CD14-positive monocyte (primary cell): ENCODE results near the gene OR2J3. TPM values are rescaled to one million over a fixed set of nuclear protein-coding genes. Genes with fewer than 3 reads are reported as not detected.
"Not testable (repeated sequence)": the region's sequence is repeated elsewhere in the genome, so short reads cannot be mapped to it uniquely, and the experiment has no call there.

Experiments used
- DNase-seq, 3 donors: peaks; one replicate each; pipeline ENCODE4 v3.0.0-alpha.2; 2011 to 2022
- H2AFZ ChIP-seq: 2 replicates; pipeline ENCODE4 v1.6.0; 2012; ENCODE audit warnings: mild to moderate bottlenecking, low read depth, low read length, inconsistent platforms; ENCODE audit not compliant: insufficient read depth, poor library complexity, severe bottlenecking
- H3K27ac ChIP-seq, 2 donors: 1 replicate in 1 of 2; 2 replicates in 1 of 2; pipeline ENCODE4 v1.5.1; 2012 to 2013; ENCODE audit warnings: low read length in 2 of 2, control low read depth in 1 of 2, inconsistent platforms in 1 of 2, low read depth in 1 of 2, mild to moderate bottlenecking in 1 of 2
- H3K27me3 ChIP-seq, 2 donors: one replicate each; pipeline versions ENCODE4 v1.6.0 to v1.6.1; 2011 to 2013; ENCODE audit warnings: low read length in 2 of 2; ENCODE audit not compliant: control insufficient read depth in 2 of 2, insufficient read depth in 2 of 2
- H3K36me3 ChIP-seq, 2 donors: replicated peaks in 1 of 2; 1 replicate in 1 of 2; 2 replicates in 1 of 2; pipeline versions ENCODE4 v1.5.1 to v1.6.1; 2012 to 2013; ENCODE audit warnings: low read length in 2 of 2, control low read depth in 1 of 2, inconsistent platforms in 1 of 2, mild to moderate bottlenecking in 1 of 2; ENCODE audit not compliant: insufficient read depth in 2 of 2, control insufficient read depth in 1 of 2
- H3K4me1 ChIP-seq, 2 donors: 1 replicate in 1 of 2; 2 replicates in 1 of 2; pipeline versions ENCODE4 v1.5.1 to v1.6.1; 2012 to 2013; ENCODE audit warnings: low read length in 2 of 2, control low read depth in 1 of 2, inconsistent platforms in 1 of 2, mild to moderate bottlenecking in 1 of 2, moderate library complexity in 1 of 2; ENCODE audit not compliant: insufficient read depth in 2 of 2, control insufficient read depth in 1 of 2
- H3K4me2 ChIP-seq: replicated peaks from 2 replicates; pipeline ENCODE3; 2012; ENCODE audit warnings: low read length, moderate library complexity, mild to moderate bottlenecking; ENCODE audit not compliant: poor library complexity, severe bottlenecking; ENCODE audit errors: extremely low read depth
- H3K4me3 ChIP-seq, 3 experiments: fragments of 200-600 bp in 1 of 3; sonication (generic) in 1 of 3; replicated peaks in 1 of 3; 1 replicate in 2 of 3; 2 replicates in 1 of 3; pipeline ENCODE4 v1.5.1; 2011 to 2013; ENCODE audit warnings: low read length in 3 of 3, mild to moderate bottlenecking in 3 of 3, control low read depth in 2 of 3, low read depth in 2 of 3, inconsistent platforms in 1 of 3, moderate library complexity in 1 of 3
- H3K79me2 ChIP-seq: 2 replicates; pipeline ENCODE4 v1.6.0; 2012; ENCODE audit warnings: mild to moderate bottlenecking, control low read depth, inconsistent platforms, low read length, moderate library complexity; ENCODE audit not compliant: insufficient read depth
- H3K9ac ChIP-seq: 2 replicates; pipeline ENCODE4 v1.6.0; 2017; ENCODE audit warnings: low read length, mild to moderate bottlenecking; ENCODE audit not compliant: insufficient read depth, poor library complexity, severe bottlenecking
- H3K9me3 ChIP-seq, 2 donors: replicated peaks in 1 of 2; 1 replicate in 1 of 2; 2 replicates in 1 of 2; pipeline versions ENCODE4 v1.5.1 to v1.6.1; 2012 to 2013; ENCODE audit warnings: low read length in 2 of 2, control low read depth in 1 of 2; ENCODE audit not compliant: control insufficient read depth in 1 of 2, insufficient read depth in 1 of 2
- H4K20me1 ChIP-seq: 2 replicates; pipeline ENCODE4 v1.6.0; 2012; ENCODE audit warnings: mild to moderate bottlenecking, low read length, control low read depth, moderate library complexity; ENCODE audit not compliant: insufficient read depth
- H3K27ac Mint-ChIP-seq, 7 donors: one replicate each; pipeline ENCODE4 v1.8.0; 2020; ENCODE audit warnings: mild to moderate bottlenecking in 7 of 7, mixed read lengths in 7 of 7, moderate library complexity in 6 of 7, inconsistent platforms in 2 of 7
- H3K27me3 Mint-ChIP-seq, 3 donors: one replicate each; pipeline ENCODE4 v1.8.0; 2021 to 2022; ENCODE audit warnings: low read depth in 3 of 3, mild to moderate bottlenecking in 3 of 3, mixed read lengths in 3 of 3, moderate library complexity in 3 of 3, inconsistent platforms in 1 of 3
- H3K36me3 Mint-ChIP-seq, 2 donors: one replicate each; pipeline ENCODE4 v1.8.0; 2020; ENCODE audit warnings: mixed read lengths in 2 of 2, inconsistent platforms in 1 of 2, mild to moderate bottlenecking in 1 of 2
- H3K4me1 Mint-ChIP-seq: one replicate; pipeline ENCODE4 v1.8.0; 2020; ENCODE audit warnings: mild to moderate bottlenecking, mixed read lengths
- H3K4me3 Mint-ChIP-seq, 2 donors: one replicate each; pipeline ENCODE4 v1.8.0; 2020; ENCODE audit warnings: mild to moderate bottlenecking in 2 of 2, mixed read lengths in 2 of 2, moderate library complexity in 1 of 2
- H3K9me3 Mint-ChIP-seq, 7 donors: one replicate each; pipeline ENCODE4 v1.8.0; 2020 to 2022; ENCODE audit warnings: mixed read lengths in 7 of 7, mild to moderate bottlenecking in 6 of 7, moderate library complexity in 6 of 7, inconsistent platforms in 2 of 7
- WGBS: methylation state at CpG from one replicate; pipeline ENCODE4 v1.1.5; 2013; ENCODE audit warnings: missing lambda C conversion rate; ENCODE audit not compliant: insufficient coverage; 5-methylcytosine and 5-hydroxymethylcytosine counted together
- intact Hi-C, 2 donors: fragments of 100-400 bp; cut with micrococcal nuclease; formaldehyde crosslinking; loops; one replicate each; pipeline versions ENCODE4 v1.15.0 to v1.15.1; 2023
- polyA plus RNA-seq, 3 donors: library from polyadenylated mRNA; depleted of rRNA in 1 of 3; unstranded in 2 of 3; stranded (reverse) in 1 of 3; fragments of 300-500 nt in 2 of 3; fragments of >200 nt in 1 of 3; fragmentation: Illumina TruSeq in 2 of 3; gene quantifications; 1 replicate in 2 of 3; 2 replicates in 1 of 3; pipeline ENCODE4 v1.2.3, GENCODE V29; 2012 to 2021
- TF ChIP-seq, protein P1 (sequence below): fragments of 200-600 bp; IDR thresholded peaks from one replicate; pipeline ENCODE4 v1.8.0; 2022; ENCODE audit warnings: antibody characterized with exemption, mild to moderate bottlenecking

Gene OR2J3
- polyA plus RNA-seq, 3 donors, result not detected

GRCh38 chr6:29146179-29146578, 38.3 kb downstream of the OR2J3 start:
- H3K4me3 Mint-ChIP-seq, result no peak overlapping the region
- no peak overlapping the region for H3K27ac Mint-ChIP-seq
- no peaks in the 10 kb centered on the region for H3K36me3 ChIP-seq
- DNase-seq, result no peak
- H4K20me1 ChIP-seq, result no peaks in the 10 kb centered on the region
- H3K4me3 ChIP-seq, result no peak overlapping the region
- peaks cover 0 to 3% (median 1%) of the 10 kb centered on the region in 3 donors for H3K27me3 Mint-ChIP-seq
- whole genome bisulfite sequencing, result 20% methylated on average over 1 of the region's 2 CpGs
- H3K4me1 Mint-ChIP-seq, result no peaks in the 10 kb centered on the region
- no peak overlapping the region for H3K9ac ChIP-seq
- H3K27me3 ChIP-seq, result no peaks in the 10 kb centered on the region
- peaks cover 0 to 10% (median 2%) of the 10 kb centered on the region in 7 donors for H3K9me3 Mint-ChIP-seq
- intact Hi-C loops, result no loop called here
- no peak overlapping the region for H2AFZ ChIP-seq
- TF ChIP-seq, protein P1, sequence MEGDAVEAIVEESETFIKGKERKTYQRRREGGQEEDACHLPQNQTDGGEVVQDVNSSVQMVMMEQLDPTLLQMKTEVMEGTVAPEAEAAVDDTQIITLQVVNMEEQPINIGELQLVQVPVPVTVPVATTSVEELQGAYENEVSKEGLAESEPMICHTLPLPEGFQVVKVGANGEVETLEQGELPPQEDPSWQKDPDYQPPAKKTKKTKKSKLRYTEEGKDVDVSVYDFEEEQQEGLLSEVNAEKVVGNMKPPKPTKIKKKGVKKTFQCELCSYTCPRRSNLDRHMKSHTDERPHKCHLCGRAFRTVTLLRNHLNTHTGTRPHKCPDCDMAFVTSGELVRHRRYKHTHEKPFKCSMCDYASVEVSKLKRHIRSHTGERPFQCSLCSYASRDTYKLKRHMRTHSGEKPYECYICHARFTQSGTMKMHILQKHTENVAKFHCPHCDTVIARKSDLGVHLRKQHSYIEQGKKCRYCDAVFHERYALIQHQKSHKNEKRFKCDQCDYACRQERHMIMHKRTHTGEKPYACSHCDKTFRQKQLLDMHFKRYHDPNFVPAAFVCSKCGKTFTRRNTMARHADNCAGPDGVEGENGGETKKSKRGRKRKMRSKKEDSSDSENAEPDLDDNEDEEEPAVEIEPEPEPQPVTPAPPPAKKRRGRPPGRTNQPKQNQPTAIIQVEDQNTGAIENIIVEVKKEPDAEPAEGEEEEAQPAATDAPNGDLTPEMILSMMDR, result no peak
- no peak overlapping the region for H3K27ac ChIP-seq
- no peaks in the 10 kb centered on the region for H3K4me1 ChIP-seq
- peaks cover 4 to 11% of the 10 kb centered on the region in 2 donors for H3K9me3 ChIP-seq
- no peaks in the 10 kb centered on the region for H3K36me3 Mint-ChIP-seq
- H3K4me2 ChIP-seq, result no peak overlapping the region
- H3K79me2 ChIP-seq, result no peaks in the 10 kb centered on the region

DNA sequence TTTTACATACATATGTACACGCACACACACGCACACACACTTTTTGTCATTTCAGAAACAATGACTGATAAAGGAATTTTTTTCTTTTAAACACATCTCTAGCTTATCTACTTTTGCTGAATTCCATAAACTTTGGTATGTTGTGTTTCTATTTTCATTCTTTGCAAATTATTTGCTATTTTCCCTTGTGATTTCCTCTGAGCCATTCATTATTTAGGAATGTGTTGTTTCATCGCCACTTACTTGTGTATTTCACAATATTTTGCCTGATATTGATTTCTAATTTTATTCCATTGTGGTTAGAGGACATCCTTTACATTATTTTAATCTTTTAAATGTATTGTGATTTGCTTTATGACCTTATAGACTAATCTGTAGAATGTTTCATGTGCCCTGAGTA, 39.2 kb downstream of the OR2J3 start:
- Mint-ChIP-seq H3K9me3 (peaks cover 0 to 10% (median 2%) of the 10 kb centered on the region in 7 donors), H3K36me3 (no peaks in the 10 kb centered on the region), H3K27me3 (peaks cover 0 to 3% (median 1%) of the 10 kb centered on the region in 3 donors), H3K4me1 (no peaks in the 10 kb centered on the region), H3K4me3 (no peak overlapping the region), H3K27ac (no peak overlapping the region)
- intact Hi-C loops, result no loop called here
- WGBS, result no CpG with 5 or more reads among the region's 3 CpGs
- no peak for DNase-seq
- H3K4me2 ChIP-seq, result no peak overlapping the region
- no peaks in the 10 kb centered on the region for H3K79me2 ChIP-seq
- TF ChIP-seq, protein P1, result no peak
- H3K27me3 ChIP-seq, result no peaks in the 10 kb centered on the region
- H3K9ac ChIP-seq, result no peak overlapping the region
- no peak overlapping the region for H3K4me3 ChIP-seq
- H3K27ac ChIP-seq, result no peak overlapping the region
- peaks cover 4 to 11% of the 10 kb centered on the region in 2 donors for H3K9me3 ChIP-seq
- no peak overlapping the region for H2AFZ ChIP-seq
- no peaks in the 10 kb centered on the region for H3K4me1 ChIP-seq
- H3K36me3 ChIP-seq, result no peaks in the 10 kb centered on the region
- no peaks in the 10 kb centered on the region for H4K20me1 ChIP-seq

GRCh38 chr6:29149444-29149843, 41.6 kb downstream of the OR2J3 start:
- H3K4me2 ChIP-seq, H2AFZ ChIP-seq, DNase-seq, H3K27me3 Mint-ChIP-seq, H3K9ac ChIP-seq, H3K27me3 ChIP-seq, H3K36me3 Mint-ChIP-seq, H3K4me1 Mint-ChIP-seq, H3K4me3 Mint-ChIP-seq, H3K36me3 ChIP-seq, H3K4me3 ChIP-seq, H3K9me3 Mint-ChIP-seq, H3K9me3 ChIP-seq, H3K4me1 ChIP-seq, H3K27ac Mint-ChIP-seq, H3K27ac ChIP-seq, H4K20me1 ChIP-seq, H3K79me2 ChIP-seq, intact Hi-C loops: not testable (repeated sequence)
- no CpG with 5 or more reads among the region's 3 CpGs for WGBS
